ENCODE measurements around the gene OS9.

Gene OS9

GRCh38 chr12:57770734-57771133, 76.8 kb downstream of the OS9 start:
- FAIRE-seq = no peak

Data from G401.6 (cell line).